ENCODE measurements around the gene SLC27A4. TPM values are rescaled to one million over a fixed set of nuclear protein-coding genes. Genes with fewer than 3 reads are reported as not detected.

The SLC27A4 gene
- total RNA-seq, 1 experiment from 2014 or later: 17.0 TPM

DNA sequence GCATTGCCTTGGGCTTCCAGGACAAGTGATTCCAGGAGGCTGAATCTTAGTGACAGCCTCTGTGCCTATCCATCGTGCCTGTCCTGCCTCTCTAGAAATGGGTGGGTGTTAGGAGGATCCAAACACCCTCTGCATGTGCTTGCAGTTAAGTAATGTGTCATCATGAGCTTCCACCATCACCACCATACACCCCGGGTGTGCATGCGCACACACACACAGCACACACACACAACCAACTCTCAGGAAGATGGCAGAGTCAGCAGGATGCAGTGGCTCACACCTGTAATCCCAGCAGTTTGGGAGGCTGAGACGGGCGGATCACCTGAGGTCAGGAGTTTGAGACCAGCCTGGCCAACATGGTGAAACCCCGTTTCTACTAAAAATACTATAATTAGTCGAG, 57.5 kb downstream of the SLC27A4 start:
- DNase-seq: no peak
- no peak overlapping the region for H3K23ac ChIP-seq (ENCODE audit: insufficient read length, low read depth, low read length)
- H2BK15ac ChIP-seq (ENCODE audit: low read depth, low read length): no peak overlapping the region
- no peak overlapping the region for H3K4me2 ChIP-seq (ENCODE audit: insufficient read depth, insufficient read length, low read length)
- no peak overlapping the region for H3T11ph ChIP-seq (ENCODE audit: low read length)
- H3K18ac ChIP-seq (ENCODE audit: insufficient read length, low read depth, low read length): no peak overlapping the region
- WGBS (ENCODE audit: extremely low coverage, insufficient read length, low lambda C conversion rate): no CpG with 5 or more reads among the region's 7 CpGs
- H2BK20ac ChIP-seq (ENCODE audit: low read depth, low read length, poor library complexity, severe bottlenecking): no peak overlapping the region
- no peak overlapping the region for H3K14ac ChIP-seq (ENCODE audit: insufficient read depth, low read length)
- no peak overlapping the region for H2BK5ac ChIP-seq (ENCODE audit: insufficient read length, low read length)
- TF ChIP-seq, protein P1, sequence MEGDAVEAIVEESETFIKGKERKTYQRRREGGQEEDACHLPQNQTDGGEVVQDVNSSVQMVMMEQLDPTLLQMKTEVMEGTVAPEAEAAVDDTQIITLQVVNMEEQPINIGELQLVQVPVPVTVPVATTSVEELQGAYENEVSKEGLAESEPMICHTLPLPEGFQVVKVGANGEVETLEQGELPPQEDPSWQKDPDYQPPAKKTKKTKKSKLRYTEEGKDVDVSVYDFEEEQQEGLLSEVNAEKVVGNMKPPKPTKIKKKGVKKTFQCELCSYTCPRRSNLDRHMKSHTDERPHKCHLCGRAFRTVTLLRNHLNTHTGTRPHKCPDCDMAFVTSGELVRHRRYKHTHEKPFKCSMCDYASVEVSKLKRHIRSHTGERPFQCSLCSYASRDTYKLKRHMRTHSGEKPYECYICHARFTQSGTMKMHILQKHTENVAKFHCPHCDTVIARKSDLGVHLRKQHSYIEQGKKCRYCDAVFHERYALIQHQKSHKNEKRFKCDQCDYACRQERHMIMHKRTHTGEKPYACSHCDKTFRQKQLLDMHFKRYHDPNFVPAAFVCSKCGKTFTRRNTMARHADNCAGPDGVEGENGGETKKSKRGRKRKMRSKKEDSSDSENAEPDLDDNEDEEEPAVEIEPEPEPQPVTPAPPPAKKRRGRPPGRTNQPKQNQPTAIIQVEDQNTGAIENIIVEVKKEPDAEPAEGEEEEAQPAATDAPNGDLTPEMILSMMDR (conservative IDR thresholded peaks at IDR 0.05): no peak
- H3K9me3 ChIP-seq (ENCODE audit: control insufficient read depth, low read depth, low read length): no peaks in the 10 kb centered on the region
- Mint-ChIP-seq H3K27me3 (ENCODE audit: low read depth) (peaks cover 97% of the 10 kb centered on the region), H3K4me1 (peaks cover 25 to 26% of the 10 kb centered on the region in 2 experiments), H3K9me3 (peaks cover 3% of the 10 kb centered on the region in 2 experiments; a peak in 2 of 5 replicates), H3K4me3 (peak overlapping the region in 1 of 2 experiments; percentile 49; a peak in 1 of 5 replicates), H3K27ac (no peak overlapping the region), H3K36me3 (ENCODE audit: insufficient read depth in 1 of 3, low read depth in 3 of 3) (0 out of 7 replicates have a peak, but pooled peaks cover 0 to 2% (median 0%) of the 10 kb centered on the region in 3 experiments)
- H3K27me3 ChIP-seq (ENCODE audit: insufficient read depth, low read length): peaks cover 74% of the 10 kb centered on the region
- peaks cover under 1% of the 10 kb centered on the region for H3K23me2 ChIP-seq (ENCODE audit: insufficient read length, low read depth, low read length, poor library complexity, severe bottlenecking)
- H4K5ac ChIP-seq (ENCODE audit: insufficient read length, low read depth, low read length): no peak overlapping the region
- no peak overlapping the region for H3K4ac ChIP-seq (ENCODE audit: low read depth, low read length)
- H4K20me1 ChIP-seq (ENCODE audit: control insufficient read depth, insufficient read depth, insufficient read length): no peaks in the 10 kb centered on the region
- H3K4me1 ChIP-seq (ENCODE audit: insufficient read depth, low read length): no peaks in the 10 kb centered on the region
- H4K91ac ChIP-seq (ENCODE audit: insufficient read length, low read depth, low read length): no peak overlapping the region
- no peak overlapping the region for H3K56ac ChIP-seq (ENCODE audit: insufficient read length, low read depth, low read length)
- H2AFZ ChIP-seq (ENCODE audit: low read length): no peak overlapping the region
- no peak overlapping the region for H2BK12ac ChIP-seq (ENCODE audit: insufficient read length, low read depth, low read length)
- no peaks in the 10 kb centered on the region for H3K79me1 ChIP-seq (ENCODE audit: insufficient read depth, low read depth, low read length, poor library complexity, severe bottlenecking)
- no peak overlapping the region for H4K8ac ChIP-seq (replicated peaks; ENCODE audit: insufficient read length, low read depth, low read length)
- H2BK120ac ChIP-seq (ENCODE audit: low read depth, low read length, poor library complexity, severe bottlenecking): no peak overlapping the region
- H3K27ac ChIP-seq (ENCODE audit: insufficient read length, low read depth, low read length): no peak overlapping the region
- H3K79me2 ChIP-seq (ENCODE audit: insufficient read depth, low read length): no peaks in the 10 kb centered on the region
- H2AK5ac ChIP-seq (ENCODE audit: insufficient read length, low read length): no peak overlapping the region
- H3K9ac ChIP-seq (ENCODE audit: extremely low read depth, insufficient read length, low read length): no peak overlapping the region

All from H9 (cell line).